ACC112 (cell line): ENCODE data around the gene JAML.
A peak's percentile ranks its signal among the peaks of the same experiment; 100 is the strongest.
"Not testable (repeated sequence)": the region's sequence is repeated elsewhere in the genome, so short reads cannot be mapped to it uniquely, and the experiment has no call there.

Source experiments
- H2AFZ ChIP-seq: fragments of 200-600 bp; sonication (generic); one replicate; pipeline ENCODE4 v1.6.0; 2017; ENCODE audit warnings: antibody characterized with exemption, low read length; ENCODE audit not compliant: unreplicated experiment
- H3K27ac ChIP-seq: fragments of 200-600 bp; sonication (generic); 2 replicates; pipeline ENCODE4 v1.5.1; 2014; ENCODE audit warnings: low read depth, mild to moderate bottlenecking, antibody characterized with exemption, low read length, moderate library complexity
- H3K27me3 ChIP-seq: fragments of 200-600 bp; sonication (generic); 2 replicates; pipeline ENCODE4 v1.6.1; 2014; ENCODE audit warnings: mild to moderate bottlenecking, antibody characterized with exemption, low read length, moderate library complexity, mixed read lengths; ENCODE audit not compliant: insufficient read depth
- H3K36me3 ChIP-seq: fragments of 200-600 bp; sonication (generic); 2 replicates; pipeline ENCODE4 v1.6.1; 2016; ENCODE audit warnings: mild to moderate bottlenecking, antibody characterized with exemption, low read length, moderate library complexity, mixed read lengths; ENCODE audit not compliant: insufficient read depth
- H3K4me1 ChIP-seq: fragments of 200-600 bp; sonication (generic); one replicate; pipeline ENCODE4 v1.6.1; 2016; ENCODE audit warnings: low read length, mixed read lengths; ENCODE audit not compliant: insufficient read depth, unreplicated experiment, control insufficient read depth
- H3K4me3 ChIP-seq: fragments of 200-600 bp; sonication (generic); 2 replicates; pipeline ENCODE4 v1.5.1; 2014; ENCODE audit warnings: mild to moderate bottlenecking, low read depth, low read length
- H3K79me2 ChIP-seq: fragments of 200-600 bp; sonication (generic); one replicate; pipeline ENCODE4 v1.6.0; 2016; ENCODE audit warnings: low read length; ENCODE audit not compliant: control insufficient read depth, unreplicated experiment, insufficient read depth

JAML gene

GRCh38 chr11:118192817-118193216 is 32.0 kb downstream of the JAML start:
- H3K27me3 ChIP-seq, result peaks cover 17% of the 10 kb centered on the region
- not testable (repeated sequence) for H3K36me3 ChIP-seq, H3K27ac ChIP-seq, H3K4me3 ChIP-seq, H2AFZ ChIP-seq, H3K4me1 ChIP-seq, H3K79me2 ChIP-seq

GRCh38 chr11:118190942-118191506 is 33.8 kb downstream of the JAML start:
- H3K79me2 ChIP-seq, H3K4me3 ChIP-seq, H3K27ac ChIP-seq, H3K4me1 ChIP-seq, H2AFZ ChIP-seq, H3K36me3 ChIP-seq: not testable (repeated sequence)
- peaks cover 23% of the 10 kb centered on the region for H3K27me3 ChIP-seq

GRCh38 chr11:118186346-118187107 is 38.3 kb downstream of the JAML start:
- H3K4me3 ChIP-seq, result no peak overlapping the region
- H3K79me2 ChIP-seq, result no peaks in the 10 kb centered on the region
- H3K4me1 ChIP-seq, result no peaks in the 10 kb centered on the region
- H2AFZ ChIP-seq, result no peak overlapping the region
- H3K27me3 ChIP-seq, result peaks cover 51% of the 10 kb centered on the region
- H3K27ac ChIP-seq, result no peak overlapping the region
- H3K36me3 ChIP-seq, result no peaks in the 10 kb centered on the region

- no peak overlapping the region for H3K27ac ChIP-seq
- H3K4me3 ChIP-seq, result no peak overlapping the region
- H2AFZ ChIP-seq, result no peak overlapping the region
- no peaks in the 10 kb centered on the region for H3K36me3 ChIP-seq
- H3K79me2 ChIP-seq, result no peaks in the 10 kb centered on the region
- no peaks in the 10 kb centered on the region for H3K4me1 ChIP-seq
- peaks cover 48% of the 10 kb centered on the region for H3K27me3 ChIP-seq
These were observed 39.8 kb downstream of the JAML start for GRCh38 chr11:118184784-118185579.

- H3K4me3 ChIP-seq, H3K27ac ChIP-seq, H3K4me1 ChIP-seq, H2AFZ ChIP-seq, H3K36me3 ChIP-seq, H3K79me2 ChIP-seq: not testable (repeated sequence)
- H3K27me3 ChIP-seq, result peaks cover 39% of the 10 kb centered on the region
These were observed 41.1 kb downstream of the JAML start for GRCh38 chr11:118183691-118184090.

GRCh38 chr11:118180300-118180703 is 44.5 kb downstream of the JAML start:
- Histone ChIP-seq H3K27ac (no peak overlapping the region), H3K4me3 (no peak overlapping the region), H2AFZ (peak overlapping the region; percentile 3)

GRCh38 chr11:118176778-118177134 is 48.1 kb downstream of the JAML start:
- Histone ChIP-seq H3K27me3 (peaks cover 49% of the 10 kb centered on the region), H3K36me3 (no peaks in the 10 kb centered on the region), H2AFZ (no peak overlapping the region), H3K27ac (no peak overlapping the region), H3K79me2 (no peaks in the 10 kb centered on the region), H3K4me1 (no peaks in the 10 kb centered on the region), H3K4me3 (no peak overlapping the region)

More at GRCh38 chr11:118180300-118180703, 44.5 kb downstream of the JAML start:
- no peaks in the 10 kb centered on the region for H3K79me2 ChIP-seq
- H3K27me3 ChIP-seq, result peaks cover 42% of the 10 kb centered on the region
- H3K4me1 ChIP-seq, result no peaks in the 10 kb centered on the region
- no peaks in the 10 kb centered on the region for H3K36me3 ChIP-seq

GRCh38 chr11:118175993-118176777 is 48.6 kb downstream of the JAML start, which contains the start of gene SCN2B:
TSS of gene SCN2B (minus strand) at chr11:118176639. CDS start at chr11:118176431, 208 bp downstream.
- H2AFZ ChIP-seq, result no peak within 1 kb of the TSS
- H3K4me3 ChIP-seq, result no peak within 1 kb of the TSS
- H3K36me3 ChIP-seq, result no peaks in the 10 kb centered on the region
- H3K27me3 ChIP-seq, result peaks cover 50% of the 10 kb centered on the region
- H3K27ac ChIP-seq, result no peak within 1 kb of the TSS
- H3K79me2 ChIP-seq, result no peaks in the 10 kb centered on the region
- no peaks in the 10 kb centered on the region for H3K4me1 ChIP-seq

- H3K36me3 ChIP-seq, result no peaks in the 10 kb centered on the region
- no peak overlapping the region for H3K4me3 ChIP-seq
- no peaks in the 10 kb centered on the region for H3K79me2 ChIP-seq
- H3K27ac ChIP-seq, result no peak overlapping the region
- peaks cover 59% of the 10 kb centered on the region for H3K27me3 ChIP-seq
- H2AFZ ChIP-seq, result no peak overlapping the region
- H3K4me1 ChIP-seq, result no peaks in the 10 kb centered on the region
These were observed 49.5 kb downstream of the JAML start for GRCh38 chr11:118175031-118175992.
